Trophoblast cell (in vitro differentiated cells and primary cell): Measurements from ENCODE around the gene ZNF469.
A peak's percentile ranks its signal among the peaks of the same experiment; 100 is the strongest.

Experiments
- DNase-seq, 2 donors: peaks; one replicate each; pipeline ENCODE4 v3.0.0-alpha.2; 2016
- H2AFZ ChIP-seq: 2 replicates; pipeline ENCODE4 v1.6.1; 2013; ENCODE audit warnings: low read length, moderate library complexity, mild to moderate bottlenecking; ENCODE audit not compliant: insufficient read depth, poor library complexity
- H2AK5ac ChIP-seq: 2 replicates; pipeline ENCODE4 v1.6.1; 2013; ENCODE audit warnings: mild to moderate bottlenecking, low read length
- H2BK120ac ChIP-seq: 2 replicates; pipeline ENCODE4 v1.6.1; 2013; ENCODE audit warnings: low read length, mild to moderate bottlenecking, moderate library complexity; ENCODE audit not compliant: insufficient read depth, poor library complexity
- H2BK12ac ChIP-seq: 2 replicates; pipeline ENCODE4 v1.6.1; 2013; ENCODE audit warnings: mild to moderate bottlenecking, low read length, moderate library complexity
- H2BK5ac ChIP-seq: 2 replicates; pipeline ENCODE4 v1.6.1; 2013; ENCODE audit warnings: low read length, low read depth, moderate library complexity, mild to moderate bottlenecking; ENCODE audit not compliant: poor library complexity
- H3K14ac ChIP-seq: 2 replicates; pipeline ENCODE4 v1.6.1; 2013; ENCODE audit warnings: mild to moderate bottlenecking, low read length
- H3K18ac ChIP-seq: 2 replicates; pipeline ENCODE4 v1.6.1; 2013; ENCODE audit warnings: mild to moderate bottlenecking, low read length
- H3K23ac ChIP-seq: 2 replicates; pipeline ENCODE4 v1.6.1; 2013; ENCODE audit warnings: low read length
- H3K27ac ChIP-seq: 2 replicates; pipeline ENCODE4 v1.5.1; 2013; ENCODE audit warnings: low read depth, mild to moderate bottlenecking, inconsistent platforms, low read length, moderate library complexity
- H3K27me3 ChIP-seq: 2 replicates; pipeline ENCODE4 v1.6.1; 2013; ENCODE audit warnings: inconsistent platforms, mild to moderate bottlenecking, low read length, moderate library complexity; ENCODE audit not compliant: insufficient read depth
- H3K36me3 ChIP-seq, 2 experiments: 1 replicate in 1 of 2; 2 replicates in 1 of 2; pipeline ENCODE4 v1.6.1; 2013; ENCODE audit warnings: low read length in 2 of 2, mild to moderate bottlenecking in 2 of 2, moderate library complexity in 1 of 2; ENCODE audit not compliant: insufficient read depth in 2 of 2, control insufficient read depth in 1 of 2
- H3K4ac ChIP-seq: 2 replicates; pipeline ENCODE4 v1.6.1; 2013; ENCODE audit warnings: low read depth, mild to moderate bottlenecking, low read length, moderate library complexity
- H3K4me1 ChIP-seq, 2 experiments: 1 replicate in 1 of 2; 2 replicates in 1 of 2; pipeline ENCODE4 v1.6.1; 2013; ENCODE audit warnings: low read length in 2 of 2, mild to moderate bottlenecking in 2 of 2, moderate library complexity in 1 of 2; ENCODE audit not compliant: insufficient read depth in 2 of 2, control insufficient read depth in 1 of 2
- H3K4me2 ChIP-seq: 2 replicates; pipeline ENCODE4 v1.6.1; 2013; ENCODE audit warnings: inconsistent platforms, mild to moderate bottlenecking, low read length, moderate library complexity
- H3K4me3 ChIP-seq: 2 replicates; pipeline ENCODE4 v1.5.1; 2013; ENCODE audit warnings: mild to moderate bottlenecking, low read depth, low read length, inconsistent platforms
- H3K79me1 ChIP-seq: one replicate; pipeline ENCODE4 v1.6.1; 2013; ENCODE audit warnings: low read length
- H3K79me2 ChIP-seq: 2 replicates; pipeline ENCODE4 v1.6.1; 2013; ENCODE audit warnings: low read length, mild to moderate bottlenecking; ENCODE audit not compliant: control insufficient read depth, insufficient read depth, poor library complexity
- H3K9ac ChIP-seq: 2 replicates; pipeline ENCODE4 v1.6.1; 2013; ENCODE audit warnings: mild to moderate bottlenecking, low read length
- H3K9me3 ChIP-seq: 2 replicates; pipeline ENCODE4 v1.6.1; 2013; ENCODE audit warnings: low read depth, mild to moderate bottlenecking, control low read depth, inconsistent platforms, low read length; ENCODE audit not compliant: insufficient read depth
- H4K12ac ChIP-seq: 2 replicates; pipeline ENCODE4 v1.6.1; 2013; ENCODE audit warnings: low read depth, mild to moderate bottlenecking, low read length, moderate library complexity
- H4K8ac ChIP-seq: 2 replicates; pipeline ENCODE4 v1.6.1; 2013; ENCODE audit warnings: low read depth, mild to moderate bottlenecking, low read length, moderate library complexity
- H4K91ac ChIP-seq: one replicate; pipeline ENCODE4 v1.6.1; 2013; ENCODE audit warnings: low read depth, mild to moderate bottlenecking, low read length, moderate library complexity
- WGBS: extraction: QIAGEN DNeasy Blood & Tissue Kit; methylation state at CpG from one replicate; pipeline ENCODE4 v1.1.7; 2013; ENCODE audit warnings: missing lambda C conversion rate; ENCODE audit not compliant: insufficient read length, insufficient coverage; ENCODE audit errors: extremely low coverage; 5-methylcytosine and 5-hydroxymethylcytosine counted together

ZNF469 gene

GRCh38 chr16:88346680-88347505 is 35.9 kb upstream of the ZNF469 start:
- Histone ChIP-seq H3K23ac (no peak overlapping the region), H4K12ac (no peak overlapping the region), H3K79me2 (no peaks in the 10 kb centered on the region), H3K4ac (no peak overlapping the region), H2AFZ (no peak overlapping the region), H2AK5ac (no peak overlapping the region), H2BK12ac (no peak overlapping the region), H3K36me3 (no peaks in the 10 kb centered on the region), H3K4me2 (no peak overlapping the region), H2BK5ac (no peak overlapping the region), H3K9me3 (peaks cover 15% of the 10 kb centered on the region), H3K27me3 (no peaks in the 10 kb centered on the region), H3K27ac (no peak overlapping the region), H3K4me1 (no peaks in the 10 kb centered on the region), H3K18ac (no peak overlapping the region), H4K8ac (no peak overlapping the region), H3K79me1 (no peaks in the 10 kb centered on the region), H3K4me3 (no peak overlapping the region), H4K91ac (no peak overlapping the region), H2BK120ac (no peak overlapping the region), H3K9ac (no peak overlapping the region), H3K14ac (no peak overlapping the region)
- WGBS, result no CpG with 5 or more reads among the region's 26 CpGs
- no peak for DNase-seq

- Histone ChIP-seq H3K36me3 (no peaks in the 10 kb centered on the region), H3K14ac (no peak overlapping the region), H3K9me3 (peaks cover 15% of the 10 kb centered on the region), H3K27ac (no peak overlapping the region), H4K8ac (no peak overlapping the region), H3K4ac (no peak overlapping the region), H3K9ac (no peak overlapping the region), H2BK5ac (no peak overlapping the region), H3K4me2 (no peak overlapping the region), H2AK5ac (no peak overlapping the region), H3K4me3 (no peak overlapping the region), H2AFZ (no peak overlapping the region), H3K79me2 (no peaks in the 10 kb centered on the region), H2BK12ac (no peak overlapping the region), H3K27me3 (no peaks in the 10 kb centered on the region), H4K91ac (no peak overlapping the region), H3K23ac (no peak overlapping the region), H4K12ac (no peak overlapping the region), H3K79me1 (no peaks in the 10 kb centered on the region), H2BK120ac (no peak overlapping the region), H3K18ac (no peak overlapping the region), H3K4me1 (no peaks in the 10 kb centered on the region)
- DNase-seq, result no peak
- no CpG with 5 or more reads among the region's 21 CpGs for WGBS
Observed at GRCh38 chr16:88347656-88348376, 34.9 kb upstream of the ZNF469 start.

- Histone ChIP-seq H3K36me3 (no peaks in the 10 kb centered on the region), H3K23ac (no peak overlapping the region), H4K12ac (no peak overlapping the region), H3K27ac (no peak overlapping the region), H3K9me3 (peaks cover 9% of the 10 kb centered on the region), H2AFZ (no peak overlapping the region), H3K27me3 (no peaks in the 10 kb centered on the region), H2AK5ac (no peak overlapping the region), H2BK12ac (no peak overlapping the region), H4K8ac (no peak overlapping the region), H3K4me1 (no peaks in the 10 kb centered on the region), H3K4ac (no peak overlapping the region), H3K9ac (no peak overlapping the region), H3K79me2 (no peaks in the 10 kb centered on the region), H3K79me1 (no peaks in the 10 kb centered on the region), H2BK5ac (no peak overlapping the region), H3K4me3 (no peak overlapping the region), H3K4me2 (no peak overlapping the region), H3K18ac (no peak overlapping the region), H3K14ac (no peak overlapping the region), H4K91ac (no peak overlapping the region), H2BK120ac (no peak overlapping the region)
- DNase-seq, result no peak
- WGBS, result no CpG with 5 or more reads among the region's 25 CpGs
Observed at GRCh38 chr16:88348377-88349152, 34.2 kb upstream of the ZNF469 start.

GRCh38 chr16:88349153-88349902 is 33.4 kb upstream of the ZNF469 start:
- Histone ChIP-seq H3K27ac (no peak overlapping the region), H3K23ac (peak overlapping the region; percentile 22), H3K9ac (no peak overlapping the region), H2BK5ac (no peak overlapping the region), H2BK120ac (no peak overlapping the region), H3K4ac (no peak overlapping the region), H3K27me3 (no peaks in the 10 kb centered on the region), H2BK12ac (no peak overlapping the region), H4K8ac (no peak overlapping the region), H4K91ac (no peak overlapping the region), H3K79me1 (no peaks in the 10 kb centered on the region), H3K4me2 (no peak overlapping the region), H3K4me1 (no peaks in the 10 kb centered on the region), H2AFZ (no peak overlapping the region), H3K14ac (no peak overlapping the region), H3K79me2 (no peaks in the 10 kb centered on the region), H3K36me3 (no peaks in the 10 kb centered on the region), H3K18ac (no peak overlapping the region), H3K9me3 (peaks cover 9% of the 10 kb centered on the region), H2AK5ac (no peak overlapping the region), H3K4me3 (peak overlapping the region; percentile 34), H4K12ac (no peak overlapping the region)
- no CpG with 5 or more reads among the region's 12 CpGs for WGBS
- DNase-seq, result no peak
